ELR (cell line): ENCODE results near the gene INAFM2.
A peak's percentile ranks its signal among the peaks of the same experiment; 100 is the strongest.

Experiments used
- DNase-seq: peaks from one replicate; pipeline ENCODE4 v3.0.0-alpha.2; 2015; ENCODE audit warnings: low read depth

Gene INAFM2

GRCh38 chr15:40365016-40365415 is 41.5 kb downstream of the INAFM2 start:
- no peak for DNase-seq

GRCh38 chr15:40365624-40366456 is 42.3 kb downstream of the INAFM2 start:
- no peak for DNase-seq

GRCh38 chr15:40366457-40367370 is 43.2 kb downstream of the INAFM2 start:
- no peak for DNase-seq

- no peak for DNase-seq
Measured at GRCh38 chr15:40367371-40367685, 43.8 kb downstream of the INAFM2 start.

- DNase-seq = peak; percentile 91
Measured at GRCh38 chr15:40367686-40368611, 44.5 kb downstream of the INAFM2 start.

- DNase-seq = no peak
Measured at GRCh38 chr15:40368719-40369473, 45.4 kb downstream of the INAFM2 start.

GRCh38 chr15:40369474-40369869 is 46.0 kb downstream of the INAFM2 start:
- no peak for DNase-seq

- DNase-seq = no peak
Measured at GRCh38 chr15:40369971-40370370, 46.5 kb downstream of the INAFM2 start.

GRCh38 chr15:40372981-40373380 is 49.5 kb downstream of the INAFM2 start:
- peak; percentile 40 for DNase-seq
